ENCODE data around the gene CHCHD3.
"Not testable (repeated sequence)": the region's sequence is repeated elsewhere in the genome, so short reads cannot be mapped to it uniquely, and the experiment has no call there.

CHCHD3 gene

DNA sequence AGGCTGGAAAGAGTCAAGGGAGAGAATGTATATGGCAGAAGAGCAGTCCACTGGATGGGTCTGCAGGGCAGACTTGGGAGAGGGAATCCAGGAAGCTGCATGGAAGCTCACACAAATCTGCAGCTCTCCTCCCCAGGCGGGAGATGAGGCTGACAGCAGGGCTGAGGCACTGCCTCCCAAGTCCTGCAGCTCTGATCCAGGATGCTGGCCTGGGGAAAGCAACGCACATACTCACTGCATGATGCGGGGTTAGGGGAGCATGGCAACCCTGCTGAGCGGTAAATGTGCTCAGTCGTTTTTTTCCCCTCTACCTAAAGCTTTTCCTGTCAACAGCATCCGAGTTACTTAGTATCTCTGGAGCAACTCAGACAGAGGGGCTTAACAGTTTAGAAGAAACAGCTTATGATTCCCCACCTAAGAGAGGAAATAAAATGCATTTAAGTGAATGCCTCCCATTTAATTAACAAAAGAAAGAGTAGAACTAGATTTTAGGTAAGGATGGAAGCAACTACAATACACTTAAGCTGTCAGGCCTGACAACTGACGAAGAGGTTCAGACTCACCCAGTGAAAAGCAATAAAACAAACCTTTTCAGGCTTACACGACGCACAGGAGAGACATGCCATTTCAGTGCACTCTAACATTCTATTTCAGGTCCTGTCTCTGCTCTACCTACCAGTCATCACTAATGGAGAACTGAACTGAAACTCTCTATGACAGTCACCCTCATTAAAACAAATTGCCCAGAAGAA lies 37.0 kb downstream of the CHCHD3 start:
- Mint-ChIP-seq H3K36me3 (ENCODE audit: low read depth) (peaks cover 31% of the 10 kb centered on the region), H3K4me3 (no peak overlapping the region), H3K27ac (no peak overlapping the region), H3K9me3 (no peaks in the 10 kb centered on the region), H3K27me3 (no peaks in the 10 kb centered on the region), H3K4me1 (ENCODE audit: low read depth) (no peaks in the 10 kb centered on the region)

DNA sequence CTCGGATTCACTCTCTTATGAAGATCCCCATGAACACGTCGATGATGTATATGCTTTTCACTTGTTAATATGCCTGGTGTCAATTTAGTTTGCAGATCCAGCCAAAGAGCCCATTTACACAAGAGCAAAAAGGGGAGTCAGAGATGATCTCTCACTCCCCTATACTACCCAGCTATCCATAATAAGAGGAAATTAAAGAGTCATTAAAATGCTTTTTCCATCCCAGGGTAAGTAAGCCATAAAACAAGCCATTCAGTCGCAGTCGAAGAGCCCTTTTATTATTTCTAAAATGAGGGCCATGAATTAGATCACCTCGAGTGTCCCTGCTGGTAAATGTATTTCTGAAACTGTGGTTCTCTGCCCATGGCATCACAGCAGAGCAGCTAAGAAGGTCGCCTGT lies 41.2 kb downstream of the CHCHD3 start:
- Mint-ChIP-seq H3K4me1 (ENCODE audit: low read depth) (peaks cover 11% of the 10 kb centered on the region), H3K27ac (no peak overlapping the region)

GRCh38 chr7:133040178-133040577 lies 41.7 kb downstream of the CHCHD3 start:
- Mint-ChIP-seq H3K4me3 (no peak overlapping the region), H3K27me3 (no peaks in the 10 kb centered on the region), H3K27ac (no peak overlapping the region), H3K9me3 (no peaks in the 10 kb centered on the region), H3K4me1 (ENCODE audit: low read depth) (peaks cover 16% of the 10 kb centered on the region), H3K36me3 (ENCODE audit: low read depth) (peaks cover 18% of the 10 kb centered on the region)

More for the DNA sequence above, 41.2 kb downstream of the CHCHD3 start:
- H3K36me3 Mint-ChIP-seq (ENCODE audit: low read depth), result peaks cover 18% of the 10 kb centered on the region
- H3K27me3 Mint-ChIP-seq, result no peaks in the 10 kb centered on the region
- H3K4me3 Mint-ChIP-seq, result no peak overlapping the region
- H3K9me3 Mint-ChIP-seq, result no peaks in the 10 kb centered on the region

GRCh38 chr7:133039614-133040013 lies 42.3 kb downstream of the CHCHD3 start:
- H3K27me3 Mint-ChIP-seq, result no peaks in the 10 kb centered on the region
- H3K36me3 Mint-ChIP-seq (ENCODE audit: low read depth), result peaks cover 18% of the 10 kb centered on the region
- H3K27ac Mint-ChIP-seq, result no peak overlapping the region
- no peaks in the 10 kb centered on the region for H3K9me3 Mint-ChIP-seq
- peaks cover 18% of the 10 kb centered on the region for H3K4me1 Mint-ChIP-seq (ENCODE audit: low read depth)
- no peak overlapping the region for H3K4me3 Mint-ChIP-seq

DNA sequence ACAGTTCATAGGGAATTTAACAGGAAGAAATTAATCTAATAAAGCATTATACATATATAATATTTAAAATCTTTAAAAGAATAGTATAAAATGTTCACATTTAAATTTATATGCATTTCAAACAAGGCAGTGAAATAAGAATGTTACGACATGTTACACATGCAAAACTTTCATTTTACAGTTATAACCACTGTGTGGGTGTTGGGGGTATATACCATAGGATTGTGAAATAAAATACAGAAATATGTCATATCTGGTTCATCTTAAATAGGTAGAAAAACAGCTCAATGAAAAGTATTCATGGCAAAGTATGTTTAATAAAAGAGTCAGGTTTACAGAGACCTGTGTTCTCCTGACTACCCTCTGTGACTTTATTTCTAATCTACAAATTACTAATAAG lies 45.6 kb downstream of the CHCHD3 start:
- peaks cover 19% of the 10 kb centered on the region for H3K4me1 Mint-ChIP-seq (ENCODE audit: low read depth)
- no peaks in the 10 kb centered on the region for H3K9me3 Mint-ChIP-seq
- no peaks in the 10 kb centered on the region for H3K27me3 Mint-ChIP-seq
- no peak overlapping the region for H3K27ac Mint-ChIP-seq
- H3K4me3 Mint-ChIP-seq, result no peak overlapping the region
- peaks cover 14% of the 10 kb centered on the region for H3K36me3 Mint-ChIP-seq (ENCODE audit: low read depth)

GRCh38 chr7:133035240-133035639 lies 46.6 kb downstream of the CHCHD3 start:
- not testable (repeated sequence) for H3K27me3 Mint-ChIP-seq, H3K27ac Mint-ChIP-seq, H3K4me3 Mint-ChIP-seq, H3K9me3 Mint-ChIP-seq
- peaks cover 14% of the 10 kb centered on the region for H3K36me3 Mint-ChIP-seq (ENCODE audit: low read depth)
- H3K4me1 Mint-ChIP-seq (ENCODE audit: low read depth), result peaks cover 24% of the 10 kb centered on the region

GRCh38 chr7:133030346-133030745 lies 51.5 kb downstream of the CHCHD3 start:
- H3K27me3 Mint-ChIP-seq, result no peaks in the 10 kb centered on the region
- H3K9me3 Mint-ChIP-seq, result peaks cover 4% of the 10 kb centered on the region
- peaks cover 15% of the 10 kb centered on the region for H3K36me3 Mint-ChIP-seq (ENCODE audit: low read depth)
- H3K4me1 Mint-ChIP-seq (ENCODE audit: low read depth), result peaks cover 21% of the 10 kb centered on the region
- no peak overlapping the region for H3K27ac Mint-ChIP-seq
- no peak overlapping the region for H3K4me3 Mint-ChIP-seq

DNA sequence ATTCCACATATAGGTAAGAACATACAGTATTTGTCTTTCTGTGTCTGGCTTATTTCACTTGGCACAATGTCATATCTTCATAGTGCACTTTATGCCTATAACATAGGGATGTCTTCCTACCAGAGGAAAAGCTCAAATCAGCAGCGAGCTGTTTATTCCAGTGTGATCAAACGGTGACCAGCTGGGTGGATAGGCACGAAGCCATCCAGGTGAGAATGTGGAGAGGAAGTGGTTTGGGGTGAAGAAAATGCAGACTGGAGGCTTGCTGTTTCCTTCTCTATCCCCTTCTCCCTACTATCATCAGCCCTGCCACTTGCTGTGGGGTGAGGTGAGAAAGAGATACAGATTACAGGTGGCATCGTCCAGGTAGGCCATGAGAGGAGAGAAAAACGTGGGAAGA lies 52.4 kb downstream of the CHCHD3 start:
- Mint-ChIP-seq H3K27ac (peak overlapping the region; percentile 7), H3K36me3 (ENCODE audit: low read depth) (peaks cover 15% of the 10 kb centered on the region), H3K4me3 (no peak overlapping the region), H3K27me3 (no peaks in the 10 kb centered on the region), H3K9me3 (peaks cover 4% of the 10 kb centered on the region), H3K4me1 (ENCODE audit: low read depth) (peaks cover 17% of the 10 kb centered on the region)

DNA sequence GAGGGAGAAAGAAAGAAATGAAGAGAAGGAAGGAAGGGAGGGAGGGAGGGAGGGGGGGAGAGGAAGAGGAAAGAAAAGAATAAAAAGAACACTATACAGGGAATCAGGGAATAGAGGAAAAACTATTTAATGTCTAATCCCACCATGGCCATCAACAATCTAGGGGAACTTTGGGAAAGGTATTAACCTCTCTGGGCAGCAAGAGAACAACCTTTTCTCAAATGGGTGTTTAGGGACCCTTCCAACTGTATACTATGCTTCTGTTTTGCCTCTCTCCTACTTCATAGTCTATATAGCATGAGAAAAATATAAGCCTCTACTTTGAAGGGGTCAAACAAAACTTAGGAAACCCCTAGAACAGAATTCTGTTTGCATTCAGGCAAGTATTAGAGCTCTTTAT lies 54.5 kb downstream of the CHCHD3 start:
- no peak overlapping the region for H3K4me3 Mint-ChIP-seq
- no peaks in the 10 kb centered on the region for H3K27me3 Mint-ChIP-seq
- peaks cover 17% of the 10 kb centered on the region for H3K4me1 Mint-ChIP-seq (ENCODE audit: low read depth)
- H3K9me3 Mint-ChIP-seq, result peaks cover 4% of the 10 kb centered on the region
- no peak overlapping the region for H3K27ac Mint-ChIP-seq
- peaks cover 29% of the 10 kb centered on the region for H3K36me3 Mint-ChIP-seq (ENCODE audit: low read depth)

DNA sequence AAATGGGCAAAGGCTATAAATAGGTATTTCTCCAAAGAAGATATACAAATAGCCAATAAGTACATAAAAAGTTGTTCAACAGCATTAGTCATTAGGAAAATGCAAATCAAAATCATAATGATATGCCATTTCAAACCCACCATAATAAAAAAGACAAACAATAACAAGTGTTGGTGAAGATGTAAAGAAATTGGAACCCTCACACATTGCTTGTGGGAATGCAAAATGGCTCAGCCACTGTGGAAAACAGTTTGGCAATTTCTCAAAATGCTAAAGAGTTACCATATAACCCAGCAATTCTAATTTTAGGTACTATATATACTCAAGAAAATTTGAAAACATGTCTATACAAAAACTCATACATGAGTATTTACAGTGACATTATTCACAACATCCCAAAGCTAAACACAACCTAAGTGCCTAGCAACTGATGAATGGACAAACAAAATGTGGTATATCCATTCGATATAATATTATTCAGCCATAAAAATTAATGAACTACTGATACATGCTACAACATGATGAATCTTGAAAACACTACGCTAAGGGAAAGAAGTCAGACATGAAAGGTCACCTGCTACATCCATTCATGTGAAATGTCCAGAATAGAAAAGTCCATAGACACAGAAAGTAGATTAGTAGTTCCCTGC lies 55.6 kb downstream of the CHCHD3 start:
- H3K27me3 Mint-ChIP-seq, result no peaks in the 10 kb centered on the region
- peaks cover 4% of the 10 kb centered on the region for H3K9me3 Mint-ChIP-seq
- peaks cover 16% of the 10 kb centered on the region for H3K4me1 Mint-ChIP-seq (ENCODE audit: low read depth)
- H3K4me3 Mint-ChIP-seq, result no peak overlapping the region
- H3K27ac Mint-ChIP-seq, result no peak overlapping the region
- peaks cover 36% of the 10 kb centered on the region for H3K36me3 Mint-ChIP-seq (ENCODE audit: low read depth)

DNA sequence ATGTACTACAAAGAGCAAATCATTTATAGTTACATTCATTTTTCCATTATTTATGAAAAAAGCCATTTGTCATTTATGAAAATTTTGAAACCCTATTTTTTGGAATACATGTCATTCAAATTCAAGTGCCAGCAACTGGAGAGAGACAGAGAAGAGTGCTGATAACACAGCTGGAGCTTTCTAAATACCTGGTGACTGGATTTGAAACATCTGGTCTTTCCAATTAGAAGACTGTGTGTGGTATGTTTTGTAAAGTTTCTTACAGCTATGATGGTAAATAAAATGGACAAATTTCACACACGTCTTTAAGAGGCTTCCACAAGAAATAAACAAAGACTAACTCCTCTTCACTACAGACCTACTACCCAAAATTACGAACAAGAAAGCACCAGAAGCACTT lies 56.8 kb downstream of the CHCHD3 start:
- Mint-ChIP-seq H3K4me1 (ENCODE audit: low read depth) (peaks cover 9% of the 10 kb centered on the region), H3K4me3 (no peak overlapping the region), H3K27ac (no peak overlapping the region), H3K36me3 (ENCODE audit: low read depth) (peaks cover 44% of the 10 kb centered on the region), H3K9me3 (peaks cover 4% of the 10 kb centered on the region), H3K27me3 (no peaks in the 10 kb centered on the region)

DNA sequence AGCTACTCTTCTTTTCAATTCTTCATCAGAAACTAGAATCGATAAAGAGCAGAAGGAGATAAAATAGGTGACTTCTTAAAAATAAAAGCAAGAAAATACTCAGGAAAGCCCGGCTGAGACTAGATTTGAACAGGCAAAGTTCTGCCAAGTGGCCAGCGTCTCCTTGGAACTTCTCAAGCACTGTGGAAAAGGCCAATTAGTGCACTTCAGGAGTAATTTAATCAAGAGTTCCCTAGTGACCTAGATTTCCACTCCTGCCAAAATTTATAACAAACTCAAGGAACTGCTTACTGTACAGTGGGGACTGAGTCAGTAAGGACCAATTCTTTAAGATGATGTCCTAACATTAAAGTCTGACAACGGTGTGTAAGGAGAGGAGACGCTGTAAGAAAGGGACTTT lies 57.3 kb downstream of the CHCHD3 start:
- Mint-ChIP-seq H3K4me3 (no peak overlapping the region), H3K9me3 (peaks cover 3% of the 10 kb centered on the region), H3K36me3 (ENCODE audit: low read depth) (peaks cover 45% of the 10 kb centered on the region), H3K27me3 (no peaks in the 10 kb centered on the region), H3K27ac (no peak overlapping the region), H3K4me1 (ENCODE audit: low read depth) (peaks cover 4% of the 10 kb centered on the region)

GRCh38 chr7:133023370-133024071 lies 58.4 kb downstream of the CHCHD3 start:
- Mint-ChIP-seq H3K36me3 (ENCODE audit: low read depth) (peaks cover 49% of the 10 kb centered on the region), H3K4me3 (no peak overlapping the region), H3K27ac (no peak overlapping the region), H3K4me1 (ENCODE audit: low read depth) (no peaks in the 10 kb centered on the region), H3K9me3 (no peaks in the 10 kb centered on the region), H3K27me3 (no peaks in the 10 kb centered on the region)

GRCh38 chr7:133022661-133023060 lies 59.2 kb downstream of the CHCHD3 start:
- Mint-ChIP-seq H3K27ac (no peak overlapping the region), H3K36me3 (ENCODE audit: low read depth) (peaks cover 49% of the 10 kb centered on the region), H3K4me3 (no peak overlapping the region), H3K27me3 (no peaks in the 10 kb centered on the region), H3K9me3 (no peaks in the 10 kb centered on the region), H3K4me1 (ENCODE audit: low read depth) (no peaks in the 10 kb centered on the region)

GRCh38 chr7:133021196-133021595 lies 60.7 kb downstream of the CHCHD3 start:
- no peaks in the 10 kb centered on the region for H3K9me3 Mint-ChIP-seq
- no peak overlapping the region for H3K27ac Mint-ChIP-seq
- H3K4me3 Mint-ChIP-seq, result no peak overlapping the region
- peaks cover 45% of the 10 kb centered on the region for H3K36me3 Mint-ChIP-seq (ENCODE audit: low read depth)
- H3K4me1 Mint-ChIP-seq (ENCODE audit: low read depth), result no peaks in the 10 kb centered on the region
- no peaks in the 10 kb centered on the region for H3K27me3 Mint-ChIP-seq

All from stimulated activated naive CD8-positive, alpha-beta T cell treated with anti-CD3 and anti-CD28 coated beads, Interleukin-15, Interleukin-2, amounts not matched to agents 100 ng/mL and 50 ng/mL, for 24 hours (primary cell).